ENCODE measurements around the gene APOBEC2. TPM values are rescaled to one million over a fixed set of nuclear protein-coding genes. Genes with fewer than 3 reads are reported as not detected.
A peak's percentile ranks its signal among the peaks of the same experiment; 100 is the strongest.

Gene APOBEC2
- total and polyA plus RNA-seq, 9 of the 15 experiments (the other 6 are each of a cell fraction or from before 2014, with no cell fraction given): 0.25 to 1.6 TPM; not detected in 7

DNA sequence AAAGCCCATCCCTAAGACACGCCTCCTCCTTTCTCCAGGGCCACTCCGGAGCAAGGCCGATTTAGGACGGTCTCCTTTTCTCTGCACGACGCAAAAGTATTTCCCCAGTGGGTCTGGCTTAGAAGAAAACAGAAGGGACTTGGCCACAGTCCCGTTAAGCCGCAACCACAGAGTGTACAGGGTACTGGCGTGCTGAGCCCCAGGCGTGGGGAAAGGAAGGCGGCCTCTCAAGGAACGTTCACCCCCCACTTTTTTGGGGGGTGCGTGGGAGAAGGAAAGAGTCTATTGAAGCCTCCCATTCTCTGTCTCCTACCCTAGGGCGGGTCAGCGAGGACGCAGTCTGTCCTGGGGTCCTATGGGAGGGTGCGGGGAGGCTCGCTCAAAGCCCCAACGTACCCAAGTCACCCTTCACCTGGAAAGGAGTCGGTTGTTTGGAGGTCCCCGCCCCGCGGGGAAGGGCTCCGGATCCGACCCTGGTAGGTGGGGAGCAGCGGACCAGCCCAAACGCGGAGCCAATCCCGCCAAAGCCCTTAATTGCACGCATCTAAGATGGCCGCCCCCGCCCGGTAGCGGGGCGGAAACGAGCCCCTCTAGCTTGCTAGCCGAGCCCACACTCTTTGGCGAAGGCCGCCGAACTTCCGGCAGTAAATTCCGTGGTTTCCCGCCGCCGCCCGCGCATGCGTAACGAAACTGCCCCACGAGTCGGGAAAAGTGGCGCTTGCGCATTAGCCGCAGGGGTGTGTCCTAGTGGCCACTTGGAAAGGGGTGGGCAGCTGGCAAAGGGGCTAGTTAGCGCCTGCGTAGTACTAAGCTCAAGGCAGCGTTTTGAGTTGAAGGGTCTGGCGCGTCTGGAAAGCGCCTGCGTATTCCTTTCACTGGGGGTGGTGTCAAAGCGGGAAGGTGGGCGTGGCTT, 19.2 kb downstream of the APOBEC2 start, which contains the start of gene OARD1 (continued):
- TF ChIP-seq, protein P1, sequence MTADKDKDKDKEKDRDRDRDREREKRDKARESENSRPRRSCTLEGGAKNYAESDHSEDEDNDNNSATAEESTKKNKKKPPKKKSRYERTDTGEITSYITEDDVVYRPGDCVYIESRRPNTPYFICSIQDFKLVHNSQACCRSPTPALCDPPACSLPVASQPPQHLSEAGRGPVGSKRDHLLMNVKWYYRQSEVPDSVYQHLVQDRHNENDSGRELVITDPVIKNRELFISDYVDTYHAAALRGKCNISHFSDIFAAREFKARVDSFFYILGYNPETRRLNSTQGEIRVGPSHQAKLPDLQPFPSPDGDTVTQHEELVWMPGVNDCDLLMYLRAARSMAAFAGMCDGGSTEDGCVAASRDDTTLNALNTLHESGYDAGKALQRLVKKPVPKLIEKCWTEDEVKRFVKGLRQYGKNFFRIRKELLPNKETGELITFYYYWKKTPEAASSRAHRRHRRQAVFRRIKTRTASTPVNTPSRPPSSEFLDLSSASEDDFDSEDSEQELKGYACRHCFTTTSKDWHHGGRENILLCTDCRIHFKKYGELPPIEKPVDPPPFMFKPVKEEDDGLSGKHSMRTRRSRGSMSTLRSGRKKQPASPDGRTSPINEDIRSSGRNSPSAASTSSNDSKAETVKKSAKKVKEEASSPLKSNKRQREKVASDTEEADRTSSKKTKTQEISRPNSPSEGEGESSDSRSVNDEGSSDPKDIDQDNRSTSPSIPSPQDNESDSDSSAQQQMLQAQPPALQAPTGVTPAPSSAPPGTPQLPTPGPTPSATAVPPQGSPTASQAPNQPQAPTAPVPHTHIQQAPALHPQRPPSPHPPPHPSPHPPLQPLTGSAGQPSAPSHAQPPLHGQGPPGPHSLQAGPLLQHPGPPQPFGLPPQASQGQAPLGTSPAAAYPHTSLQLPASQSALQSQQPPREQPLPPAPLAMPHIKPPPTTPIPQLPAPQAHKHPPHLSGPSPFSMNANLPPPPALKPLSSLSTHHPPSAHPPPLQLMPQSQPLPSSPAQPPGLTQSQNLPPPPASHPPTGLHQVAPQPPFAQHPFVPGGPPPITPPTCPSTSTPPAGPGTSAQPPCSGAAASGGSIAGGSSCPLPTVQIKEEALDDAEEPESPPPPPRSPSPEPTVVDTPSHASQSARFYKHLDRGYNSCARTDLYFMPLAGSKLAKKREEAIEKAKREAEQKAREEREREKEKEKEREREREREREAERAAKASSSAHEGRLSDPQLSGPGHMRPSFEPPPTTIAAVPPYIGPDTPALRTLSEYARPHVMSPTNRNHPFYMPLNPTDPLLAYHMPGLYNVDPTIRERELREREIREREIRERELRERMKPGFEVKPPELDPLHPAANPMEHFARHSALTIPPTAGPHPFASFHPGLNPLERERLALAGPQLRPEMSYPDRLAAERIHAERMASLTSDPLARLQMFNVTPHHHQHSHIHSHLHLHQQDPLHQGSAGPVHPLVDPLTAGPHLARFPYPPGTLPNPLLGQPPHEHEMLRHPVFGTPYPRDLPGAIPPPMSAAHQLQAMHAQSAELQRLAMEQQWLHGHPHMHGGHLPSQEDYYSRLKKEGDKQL (CRISPR knock-in tag; IDR thresholded peaks at IDR 0.05; ENCODE audit: borderline replicate concordance): 0 out of 2 replicates have a peak, but pooled peaks have one; percentile 76
- no peak; a peak in 1 of 4 replicates for TF ChIP-seq RCOR1 (IDR thresholded peaks at IDR 0.05; ENCODE audit: borderline replicate concordance in 1 of 2, low read depth in 2 of 2, low read length in 2 of 2)
- no peak for TF ChIP-seq ZNF316 (IDR thresholded peaks at IDR 0.05)
- TF ChIP-seq ZC3H11A (IDR thresholded peaks at IDR 0.05; ENCODE audit: low read depth, low read length): no peak
- no peak for TF ChIP-seq SMAD3 (CRISPR knock-in tag; conservative IDR thresholded peaks at IDR 0.05)
- TF ChIP-seq, protein P2, sequence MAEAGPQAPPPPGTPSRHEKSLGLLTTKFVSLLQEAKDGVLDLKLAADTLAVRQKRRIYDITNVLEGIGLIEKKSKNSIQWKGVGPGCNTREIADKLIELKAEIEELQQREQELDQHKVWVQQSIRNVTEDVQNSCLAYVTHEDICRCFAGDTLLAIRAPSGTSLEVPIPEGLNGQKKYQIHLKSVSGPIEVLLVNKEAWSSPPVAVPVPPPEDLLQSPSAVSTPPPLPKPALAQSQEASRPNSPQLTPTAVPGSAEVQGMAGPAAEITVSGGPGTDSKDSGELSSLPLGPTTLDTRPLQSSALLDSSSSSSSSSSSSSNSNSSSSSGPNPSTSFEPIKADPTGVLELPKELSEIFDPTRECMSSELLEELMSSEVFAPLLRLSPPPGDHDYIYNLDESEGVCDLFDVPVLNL (CRISPR knock-in tag; IDR thresholded peaks at IDR 0.05; ENCODE audit: low read depth): peak; percentile 93
- peak; percentile 87; the same call in 1 of the 2 replicates for TF ChIP-seq SP1 (CRISPR knock-in tag; IDR thresholded peaks at IDR 0.05)
- TF ChIP-seq ZNF282 (CRISPR knock-in tag; IDR thresholded peaks at IDR 0.05): no peak
- TF ChIP-seq MLLT1 (IDR thresholded peaks at IDR 0.05): peak in 1 of 2 experiments; percentile 79; a peak in 1 of 4 replicates
- TF ChIP-seq HEY1 (CRISPR knock-in tag; IDR thresholded peaks at IDR 0.05; ENCODE audit: borderline replicate concordance): no peak
- no peak for TF ChIP-seq RBM39 (optimal IDR thresholded peaks at IDR 0.05; ENCODE audit: low read depth, low read length)
- no peak for TF ChIP-seq KAT8 (IDR thresholded peaks at IDR 0.05; ENCODE audit: low read depth)
- TF ChIP-seq MEIS2 (IDR thresholded peaks at IDR 0.05; ENCODE audit: partially characterized antibody): peak; percentile 99
- TF ChIP-seq SMARCA5 (IDR thresholded peaks at IDR 0.05): no peak
- TF ChIP-seq, protein P3, sequence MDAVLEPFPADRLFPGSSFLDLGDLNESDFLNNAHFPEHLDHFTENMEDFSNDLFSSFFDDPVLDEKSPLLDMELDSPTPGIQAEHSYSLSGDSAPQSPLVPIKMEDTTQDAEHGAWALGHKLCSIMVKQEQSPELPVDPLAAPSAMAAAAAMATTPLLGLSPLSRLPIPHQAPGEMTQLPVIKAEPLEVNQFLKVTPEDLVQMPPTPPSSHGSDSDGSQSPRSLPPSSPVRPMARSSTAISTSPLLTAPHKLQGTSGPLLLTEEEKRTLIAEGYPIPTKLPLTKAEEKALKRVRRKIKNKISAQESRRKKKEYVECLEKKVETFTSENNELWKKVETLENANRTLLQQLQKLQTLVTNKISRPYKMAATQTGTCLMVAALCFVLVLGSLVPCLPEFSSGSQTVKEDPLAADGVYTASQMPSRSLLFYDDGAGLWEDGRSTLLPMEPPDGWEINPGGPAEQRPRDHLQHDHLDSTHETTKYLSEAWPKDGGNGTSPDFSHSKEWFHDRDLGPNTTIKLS (IDR thresholded peaks at IDR 0.05; ENCODE audit: borderline replicate concordance, low read depth): peak; percentile 62; the same call in 1 of the 2 replicates
- no peak for TF ChIP-seq ZBTB8A (IDR thresholded peaks at IDR 0.05; ENCODE audit: partially characterized antibody)
- peak; percentile 36; the same call in 1 of the 2 replicates for TF ChIP-seq MYC (IDR thresholded peaks at IDR 0.05; ENCODE audit: low read depth, low read length)
- TF ChIP-seq MYC (CRISPR knock-in tag; IDR thresholded peaks at IDR 0.05; ENCODE audit: borderline replicate concordance, low read depth): 0 out of 2 replicates have a peak, but pooled peaks have one; percentile 25

Measured in K562 (cell line).